NCI-H526 treated with DMSO at 0.1 percent for 48 hours (cell line): ENCODE measurements around the gene ATAD2B.

Experiments
- DNase-seq: peaks from one replicate; lab custom pipeline; 2025; lab: John Stamatoyannopoulos, UW

ATAD2B gene

DNA sequence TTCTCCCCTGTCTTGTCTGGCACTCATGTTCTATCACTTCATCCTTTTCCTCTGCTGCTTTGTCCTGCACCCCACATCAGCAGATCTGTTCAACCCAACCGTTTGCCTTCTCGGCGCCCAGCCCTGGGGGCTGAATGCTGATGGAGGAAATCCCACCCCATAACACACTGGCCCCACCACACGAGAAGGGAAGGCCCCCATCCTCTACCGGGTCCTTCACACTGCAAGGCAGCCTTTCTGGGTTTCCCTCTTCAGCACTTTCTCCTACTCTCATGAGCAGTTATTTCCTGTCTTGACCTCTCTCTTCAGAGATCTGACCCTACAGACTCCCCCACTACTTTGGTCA is 227.4 kb downstream of the ATAD2B start:
- no peak for DNase-seq

GRCh38 chr2:23698721-23699579 is 228.0 kb downstream of the ATAD2B start:
- DNase-seq, result peak; percentile 68
